Naive B cell (primary cell): ENCODE results near the gene FGF12. TPM values are rescaled to one million over a fixed set of nuclear protein-coding genes. Genes with fewer than 3 reads are reported as not detected.

Experiments
- ATAC-seq, 2 donors: fragments of 150-1000 bp; cut with Tn5 transposase; 2 replicates each; pipeline ENCODE4 v1.10.0; 2021; ENCODE audit warnings: low read depth in 2 of 2, mild to moderate bottlenecking in 2 of 2, moderate library complexity in 2 of 2
- DNase-seq: peaks from one replicate; pipeline ENCODE4 v3.0.0; 2022
- H3K27ac Mint-ChIP-seq, 6 donors: one replicate each; pipeline ENCODE4 v1.8.0; 2020 to 2022; ENCODE audit warnings: mild to moderate bottlenecking in 6 of 6, mixed read lengths in 6 of 6, moderate library complexity in 5 of 6, inconsistent platforms in 2 of 6
- H3K27me3 Mint-ChIP-seq, 3 donors: one replicate each; pipeline ENCODE4 v1.8.0; 2021 to 2022; ENCODE audit warnings: mixed read lengths in 3 of 3, mild to moderate bottlenecking in 1 of 3
- H3K36me3 Mint-ChIP-seq, 2 donors: one replicate each; pipeline ENCODE4 v1.8.0; 2020 to 2022; ENCODE audit warnings: mixed read lengths in 2 of 2, inconsistent platforms in 1 of 2, mild to moderate bottlenecking in 1 of 2
- H3K4me1 Mint-ChIP-seq, 3 donors: one replicate each; pipeline ENCODE4 v1.8.0; 2020 to 2022; ENCODE audit warnings: mixed read lengths in 3 of 3, inconsistent platforms in 1 of 3, mild to moderate bottlenecking in 1 of 3, moderate library complexity in 1 of 3
- H3K4me3 Mint-ChIP-seq, 8 donors: one replicate each; pipeline ENCODE4 v1.8.0; 2020 to 2022; ENCODE audit warnings: mild to moderate bottlenecking in 8 of 8, mixed read lengths in 8 of 8, moderate library complexity in 8 of 8, inconsistent platforms in 2 of 8
- H3K9me3 Mint-ChIP-seq, 7 donors: one replicate each; pipeline ENCODE4 v1.8.0; 2020 to 2022; ENCODE audit warnings: mixed read lengths in 7 of 7, mild to moderate bottlenecking in 5 of 7, inconsistent platforms in 2 of 7, moderate library complexity in 1 of 7
- polyA plus RNA-seq, 6 donors: library from polyadenylated mRNA; unstranded; fragments of 300-500 nt; fragmentation: Illumina TruSeq; gene quantifications; one replicate each; pipeline ENCODE4 v1.2.3, GENCODE V29; 2021; ENCODE audit warnings: low read depth in 6 of 6

FGF12 gene
- polyA plus RNA-seq, 6 donors from 2014 or later = not detected

DNA sequence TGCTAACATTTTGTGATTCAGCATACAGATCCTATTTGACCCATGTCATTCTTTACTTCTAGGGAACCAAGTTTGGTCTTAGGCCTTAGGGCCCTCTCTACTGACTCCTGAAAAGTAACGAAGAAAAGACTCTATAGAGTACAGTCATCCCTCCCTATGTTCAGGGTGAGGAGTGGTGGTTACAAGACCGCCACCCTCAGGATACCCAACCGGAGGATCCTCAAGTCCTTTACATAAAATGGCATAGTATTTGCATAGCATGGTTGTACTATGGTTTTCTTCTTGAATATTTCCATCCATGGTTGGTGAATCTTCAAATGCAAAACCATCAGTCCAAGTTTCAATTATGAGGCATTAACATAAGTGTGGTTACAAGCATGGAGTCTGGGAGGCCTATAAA lies 327.6 kb downstream of the FGF12 start:
- Mint-ChIP-seq H3K9me3 (peaks cover 0 to 4% (median 0%) of the 10 kb centered on the region in 7 donors), H3K4me1 (no peaks in the 10 kb centered on the region), H3K27me3 (peaks cover 2 to 21% (median 15%) of the 10 kb centered on the region in 3 donors), H3K36me3 (no peaks in the 10 kb centered on the region), H3K4me3 (no peak overlapping the region), H3K27ac (no peak overlapping the region)
- DNase-seq = no peak
- no peak for ATAC-seq

DNA sequence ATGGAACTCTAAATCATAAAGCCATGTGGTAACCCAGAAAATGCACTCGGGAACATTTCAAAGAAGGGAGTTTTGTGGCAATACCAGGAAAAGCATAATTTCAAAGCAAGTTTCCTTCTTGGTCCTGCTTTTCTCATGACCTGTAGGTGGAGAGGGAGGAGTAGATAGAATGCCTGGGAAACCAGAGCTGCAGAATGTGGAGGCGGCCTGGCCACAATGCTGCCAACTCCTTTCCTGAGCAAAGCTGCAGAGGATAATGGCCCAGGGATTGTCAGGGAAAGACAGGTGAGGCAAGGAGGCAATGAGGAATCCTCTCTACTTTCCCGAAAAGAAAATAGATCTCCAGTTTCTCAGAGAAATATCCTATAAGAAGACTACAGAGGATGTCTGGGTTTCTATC lies 330.3 kb downstream of the FGF12 start:
- Mint-ChIP-seq H3K4me1 (no peaks in the 10 kb centered on the region), H3K9me3 (peaks cover 0 to 4% (median 0%) of the 10 kb centered on the region in 7 donors), H3K27ac (no peak overlapping the region), H3K36me3 (no peaks in the 10 kb centered on the region), H3K4me3 (no peak overlapping the region), H3K27me3 (peaks cover 0 to 15% (median 7%) of the 10 kb centered on the region in 3 donors)
- ATAC-seq (no peak), DNase-seq (no peak)

DNA sequence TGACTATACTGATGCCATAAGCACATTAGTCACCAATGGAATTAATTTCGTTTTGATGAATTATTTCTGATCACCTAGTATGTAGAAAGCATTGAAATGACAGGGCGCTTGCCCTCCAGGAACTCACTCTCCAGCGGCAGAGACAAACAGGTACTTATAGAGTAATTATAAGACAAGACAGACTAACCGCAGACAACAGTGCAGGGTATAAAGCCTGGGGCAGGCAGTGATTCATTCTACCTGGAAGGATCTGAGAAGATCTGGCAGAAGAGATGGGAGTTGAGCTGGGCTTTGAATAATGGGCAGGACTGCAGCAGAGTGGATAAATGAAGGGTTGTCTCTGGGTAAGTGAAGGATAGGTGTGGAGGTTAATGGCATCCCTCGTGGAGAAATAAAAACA lies 331.8 kb downstream of the FGF12 start:
- Mint-ChIP-seq H3K9me3 (peaks cover 0 to 1% (median 0%) of the 10 kb centered on the region in 7 donors), H3K4me1 (no peaks in the 10 kb centered on the region), H3K4me3 (no peak overlapping the region), H3K27ac (no peak overlapping the region), H3K36me3 (no peaks in the 10 kb centered on the region), H3K27me3 (peaks cover 0 to 7% (median 0%) of the 10 kb centered on the region in 3 donors)
- ATAC-seq (no peak), DNase-seq (no peak)

DNA sequence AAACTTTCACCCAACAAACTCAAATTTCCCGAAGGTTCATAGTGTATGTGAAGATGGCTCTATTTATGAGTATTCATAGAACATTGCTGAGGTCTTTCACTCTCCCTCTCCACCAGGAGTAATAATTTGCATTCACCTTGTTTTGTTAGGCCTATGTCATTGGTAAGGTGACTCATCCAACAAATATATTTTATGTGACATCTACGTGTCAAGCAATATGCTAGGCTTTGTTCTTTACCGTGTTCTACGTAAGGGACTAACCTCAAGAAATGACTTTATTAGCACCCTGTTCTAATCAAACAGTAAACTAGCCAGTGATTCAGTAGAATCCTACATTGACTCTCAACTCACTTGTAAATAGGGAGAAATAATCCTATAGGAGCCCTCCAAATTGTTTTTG lies 334.4 kb downstream of the FGF12 start:
- Mint-ChIP-seq H3K4me1 (no peaks in the 10 kb centered on the region), H3K4me3 (no peak overlapping the region), H3K36me3 (no peaks in the 10 kb centered on the region), H3K27me3 (peaks cover 0 to 5% (median 0%) of the 10 kb centered on the region in 3 donors), H3K27ac (no peak overlapping the region), H3K9me3 (no peaks in the 10 kb centered on the region)
- ATAC-seq = no peak
- DNase-seq = no peak

DNA sequence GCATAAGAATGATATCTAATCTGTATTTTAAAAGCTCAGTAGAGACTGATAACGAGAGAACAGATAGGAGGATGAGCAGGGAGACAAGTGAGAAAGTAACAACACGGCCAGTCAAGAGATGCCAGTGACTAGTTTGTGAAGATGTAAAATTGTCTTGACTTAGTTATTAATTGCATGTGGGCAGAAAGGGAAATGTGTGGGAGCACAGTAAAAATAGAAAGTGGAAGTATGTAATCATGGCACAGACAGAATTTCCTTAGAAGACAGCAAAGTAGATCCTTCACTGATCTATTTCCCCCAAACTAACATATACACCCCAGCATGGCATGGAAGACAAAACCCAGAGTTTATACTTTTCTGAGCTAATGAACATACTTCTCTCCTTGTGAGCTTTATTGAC lies 344.5 kb downstream of the FGF12 start:
- H3K36me3 Mint-ChIP-seq = no peaks in the 10 kb centered on the region
- ATAC-seq (no peak), DNase-seq (no peak)
- peaks cover 0 to 4% (median 0%) of the 10 kb centered on the region in 3 donors for H3K27me3 Mint-ChIP-seq
- no peak overlapping the region for H3K27ac Mint-ChIP-seq
- H3K4me1 Mint-ChIP-seq = no peaks in the 10 kb centered on the region
- no peak overlapping the region for H3K4me3 Mint-ChIP-seq
- no peaks in the 10 kb centered on the region for H3K9me3 Mint-ChIP-seq

DNA sequence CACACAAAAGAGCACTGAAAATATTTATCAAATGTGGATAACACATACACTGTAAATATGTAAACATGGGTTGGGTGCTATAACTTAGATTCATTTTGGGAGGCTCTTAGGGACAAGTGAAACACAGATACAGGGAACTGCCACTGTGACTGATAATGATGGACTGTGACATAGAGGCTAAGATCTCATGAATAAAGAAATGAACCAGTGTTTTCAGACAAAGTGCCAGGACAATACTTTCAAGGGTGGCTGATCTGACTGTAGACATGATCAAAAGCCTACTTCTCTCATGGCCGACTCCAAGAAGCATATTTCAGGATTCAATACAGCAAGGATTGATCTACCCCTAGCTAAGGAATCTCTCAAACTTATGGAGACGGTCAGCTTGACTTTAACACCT lies 353.8 kb downstream of the FGF12 start:
- peaks cover 0 to 2% (median 0%) of the 10 kb centered on the region in 7 donors for H3K9me3 Mint-ChIP-seq
- H3K27ac Mint-ChIP-seq = no peak overlapping the region
- DNase-seq = no peak
- H3K4me1 Mint-ChIP-seq = no peaks in the 10 kb centered on the region
- no peak overlapping the region for H3K4me3 Mint-ChIP-seq
- ATAC-seq = no peak
- no peaks in the 10 kb centered on the region for H3K36me3 Mint-ChIP-seq
- H3K27me3 Mint-ChIP-seq = no peaks in the 10 kb centered on the region

DNA sequence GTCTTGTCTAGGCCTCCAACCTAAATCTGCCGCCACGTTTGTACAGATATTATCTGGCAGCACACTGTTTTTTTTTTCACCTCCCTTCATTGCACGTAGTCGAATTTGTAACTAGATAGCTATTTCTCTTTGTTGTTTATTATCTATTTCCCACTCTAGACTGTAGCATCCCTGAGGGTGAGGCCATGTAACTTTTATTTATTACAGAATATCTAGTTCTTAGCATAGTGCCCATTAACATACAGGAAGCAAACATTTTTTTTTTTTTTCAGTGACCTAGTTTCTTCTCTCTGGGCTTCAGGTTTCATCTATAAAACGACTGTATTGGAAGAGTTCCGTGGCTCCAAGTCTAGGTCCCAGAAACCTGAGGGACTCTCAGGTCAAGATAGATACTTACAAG lies 354.3 kb downstream of the FGF12 start:
- Mint-ChIP-seq H3K27me3 (no peaks in the 10 kb centered on the region), H3K36me3 (no peaks in the 10 kb centered on the region), H3K4me3 (no peak overlapping the region), H3K9me3 (peaks cover 0 to 2% (median 0%) of the 10 kb centered on the region in 7 donors), H3K4me1 (no peaks in the 10 kb centered on the region), H3K27ac (no peak overlapping the region)
- DNase-seq (no peak), ATAC-seq (no peak)

DNA sequence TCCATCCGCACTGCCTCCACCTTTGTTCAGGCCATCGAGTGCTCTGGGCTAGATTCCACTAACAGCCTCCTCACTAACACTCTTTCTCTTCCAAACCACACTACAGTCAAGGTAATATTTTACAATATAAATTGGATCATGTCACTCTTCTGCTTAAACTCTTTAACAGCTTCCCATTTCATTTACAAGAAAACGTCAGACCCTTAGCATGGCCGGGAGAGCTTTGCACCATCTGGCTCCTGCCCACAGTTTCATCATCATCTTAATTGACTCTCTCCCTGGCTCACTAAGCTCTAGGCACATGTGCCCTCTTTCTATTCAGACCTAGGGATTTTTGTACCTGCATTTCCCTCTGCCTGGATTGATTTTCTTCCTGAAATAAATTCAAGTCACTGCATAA lies 354.7 kb downstream of the FGF12 start:
- DNase-seq (no peak), ATAC-seq (no peak)
- no peaks in the 10 kb centered on the region for H3K27me3 Mint-ChIP-seq
- H3K27ac Mint-ChIP-seq = no peak overlapping the region
- no peak overlapping the region for H3K4me3 Mint-ChIP-seq
- peaks cover 0 to 2% (median 0%) of the 10 kb centered on the region in 7 donors for H3K9me3 Mint-ChIP-seq
- no peaks in the 10 kb centered on the region for H3K36me3 Mint-ChIP-seq
- no peaks in the 10 kb centered on the region for H3K4me1 Mint-ChIP-seq

DNA sequence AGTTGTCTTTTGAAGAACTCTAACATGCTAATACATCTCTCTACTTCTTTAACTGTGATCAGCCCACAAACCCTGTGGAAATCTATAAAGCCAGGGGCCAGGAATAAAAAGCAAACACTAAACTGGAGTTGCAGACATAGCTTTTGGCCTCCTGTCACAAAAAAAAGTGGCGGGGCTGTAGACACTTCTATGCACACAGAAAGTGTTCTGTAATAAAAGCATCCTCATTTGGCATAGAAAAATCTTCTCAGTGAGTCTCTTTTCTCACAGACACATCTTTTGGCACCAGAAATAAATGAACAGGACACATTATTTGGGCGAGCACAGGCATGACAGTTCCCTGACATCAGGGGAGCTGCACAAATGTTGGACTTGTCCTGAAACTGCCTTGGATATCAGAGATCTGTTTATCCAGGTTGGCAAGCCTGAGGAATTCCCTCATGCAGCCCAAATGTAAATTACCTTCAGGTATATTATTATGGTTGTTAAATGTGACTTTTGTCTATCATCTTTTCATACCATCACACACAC lies 355.4 kb downstream of the FGF12 start:
- DNase-seq (no peak), ATAC-seq (no peak)
- Mint-ChIP-seq H3K4me1 (no peaks in the 10 kb centered on the region), H3K4me3 (no peak overlapping the region), H3K9me3 (no peaks in the 10 kb centered on the region), H3K36me3 (no peaks in the 10 kb centered on the region), H3K27ac (no peak overlapping the region), H3K27me3 (no peaks in the 10 kb centered on the region)

DNA sequence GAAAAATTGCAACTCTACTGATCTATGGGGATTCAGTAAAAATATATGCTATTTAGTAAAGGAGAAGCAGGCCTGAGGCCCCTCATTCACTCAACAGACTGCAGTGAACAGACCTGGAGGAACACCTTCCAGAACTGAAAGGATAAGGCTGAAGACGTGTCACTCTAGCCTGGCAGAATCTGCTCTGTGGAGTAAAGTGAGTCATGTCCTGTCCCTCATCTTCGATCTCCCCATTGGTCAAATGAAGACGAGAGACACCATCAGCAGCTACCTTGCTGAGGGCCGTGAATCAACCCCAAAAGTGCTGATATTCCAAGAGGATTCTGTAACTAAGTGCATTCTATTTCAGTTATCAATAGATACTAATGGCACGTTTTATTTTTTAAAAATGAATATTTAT lies 359.7 kb downstream of the FGF12 start:
- no peak for ATAC-seq
- H3K27ac Mint-ChIP-seq = no peak overlapping the region
- DNase-seq = no peak
- H3K27me3 Mint-ChIP-seq = no peaks in the 10 kb centered on the region
- no peaks in the 10 kb centered on the region for H3K4me1 Mint-ChIP-seq
- no peaks in the 10 kb centered on the region for H3K36me3 Mint-ChIP-seq
- H3K9me3 Mint-ChIP-seq = peaks cover 0 to 2% (median 0%) of the 10 kb centered on the region in 7 donors
- H3K4me3 Mint-ChIP-seq = no peak overlapping the region

DNA sequence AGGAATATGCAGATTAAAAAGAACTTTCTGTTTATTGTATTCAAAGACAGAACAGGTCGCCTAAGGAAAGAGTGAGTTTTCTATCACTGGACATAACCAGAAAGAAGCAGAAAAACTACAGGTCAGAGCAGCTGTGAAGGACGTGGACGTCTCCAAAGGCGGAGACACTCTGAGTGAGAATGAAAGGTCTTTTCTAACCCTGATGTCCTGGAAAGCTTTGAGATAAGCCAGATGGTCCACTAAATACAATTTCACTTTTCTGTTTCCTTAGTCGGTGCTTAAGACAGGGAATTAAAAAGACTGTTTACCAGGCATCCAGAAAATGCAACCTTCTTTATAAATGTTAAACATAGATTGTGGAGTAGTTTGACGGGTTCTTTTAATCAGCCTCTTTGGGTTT lies 360.4 kb downstream of the FGF12 start:
- peaks cover 0 to 2% (median 0%) of the 10 kb centered on the region in 7 donors for H3K9me3 Mint-ChIP-seq
- no peak for ATAC-seq
- H3K4me3 Mint-ChIP-seq = no peak overlapping the region
- no peak for DNase-seq
- H3K36me3 Mint-ChIP-seq = no peaks in the 10 kb centered on the region
- H3K27ac Mint-ChIP-seq = no peak overlapping the region
- H3K27me3 Mint-ChIP-seq = no peaks in the 10 kb centered on the region
- no peaks in the 10 kb centered on the region for H3K4me1 Mint-ChIP-seq

DNA sequence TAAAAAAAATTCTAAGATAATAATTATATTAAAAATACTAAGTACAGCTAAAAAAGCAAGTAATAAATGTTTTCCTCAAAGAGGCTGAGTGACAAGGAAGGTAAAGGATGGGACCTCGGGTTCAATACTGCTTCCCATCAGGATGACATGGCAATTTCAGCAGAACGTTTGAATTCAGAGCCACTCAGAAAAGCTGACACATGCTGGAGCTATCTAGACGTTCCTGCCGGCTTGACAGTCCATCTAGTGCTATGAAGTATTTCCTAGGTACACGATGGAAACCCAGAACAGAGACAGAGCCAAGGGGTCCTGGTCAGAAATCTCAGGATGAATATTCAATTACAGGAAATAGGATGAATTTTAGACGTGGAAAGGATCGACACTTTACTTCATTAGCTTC lies 361.8 kb downstream of the FGF12 start:
- H3K36me3 Mint-ChIP-seq = no peaks in the 10 kb centered on the region
- no peaks in the 10 kb centered on the region for H3K27me3 Mint-ChIP-seq
- peaks cover 0 to 2% (median 0%) of the 10 kb centered on the region in 7 donors for H3K9me3 Mint-ChIP-seq
- H3K4me3 Mint-ChIP-seq = no peak overlapping the region
- ATAC-seq (no peak), DNase-seq (no peak)
- no peak overlapping the region for H3K27ac Mint-ChIP-seq
- no peaks in the 10 kb centered on the region for H3K4me1 Mint-ChIP-seq

DNA sequence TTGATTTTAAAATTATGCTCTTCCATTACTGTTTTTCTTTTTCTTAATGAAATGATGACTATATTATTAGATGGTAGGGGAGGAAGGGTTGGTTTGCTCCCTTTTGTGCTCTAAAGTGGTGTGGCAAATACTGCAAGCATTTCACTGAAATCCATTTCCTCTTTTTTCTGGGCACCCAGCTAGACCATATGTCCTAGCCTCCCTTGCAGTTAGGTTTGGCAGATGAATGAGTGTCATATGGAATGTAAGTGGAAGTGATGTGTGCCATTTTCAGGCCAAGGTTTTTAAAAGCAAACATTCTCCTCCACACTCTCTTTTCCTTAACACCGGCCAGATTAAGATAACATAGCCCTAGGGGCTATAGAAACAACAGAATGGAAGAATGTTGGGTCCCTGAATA lies 363.0 kb downstream of the FGF12 start:
- peaks cover 0 to 2% (median 0%) of the 10 kb centered on the region in 3 donors for H3K27me3 Mint-ChIP-seq
- peaks cover 0 to 2% (median 0%) of the 10 kb centered on the region in 7 donors for H3K9me3 Mint-ChIP-seq
- no peak for DNase-seq
- no peaks in the 10 kb centered on the region for H3K4me1 Mint-ChIP-seq
- H3K27ac Mint-ChIP-seq = no peak overlapping the region
- no peak for ATAC-seq
- no peak overlapping the region for H3K4me3 Mint-ChIP-seq
- no peaks in the 10 kb centered on the region for H3K36me3 Mint-ChIP-seq

DNA sequence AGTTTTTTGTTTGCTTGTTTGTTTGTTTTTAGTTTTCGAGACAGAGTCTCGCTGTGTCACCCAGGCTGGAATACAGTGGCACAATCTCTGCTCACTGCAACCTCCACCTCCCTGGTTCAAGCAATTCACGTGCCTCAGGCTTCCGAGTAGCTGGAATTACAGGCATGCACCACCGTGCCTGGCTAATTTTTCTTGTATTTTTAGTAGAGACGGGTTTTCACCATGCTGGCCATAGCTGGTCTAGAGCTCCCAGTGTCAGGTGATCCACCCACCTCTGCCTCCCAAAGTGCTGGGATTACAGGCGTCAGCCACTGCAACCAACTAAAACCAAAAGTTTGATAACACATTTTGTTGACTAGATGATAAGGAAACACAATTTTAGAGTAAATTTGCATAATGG lies 372.7 kb downstream of the FGF12 start:
- Mint-ChIP-seq H3K27me3 (peaks cover 0 to 6% (median 4%) of the 10 kb centered on the region in 3 donors), H3K4me3 (no peak overlapping the region), H3K36me3 (no peaks in the 10 kb centered on the region), H3K4me1 (no peaks in the 10 kb centered on the region), H3K27ac (no peak overlapping the region), H3K9me3 (peaks cover 0 to 2% (median 0%) of the 10 kb centered on the region in 7 donors)
- DNase-seq = no peak
- ATAC-seq = no peak

DNA sequence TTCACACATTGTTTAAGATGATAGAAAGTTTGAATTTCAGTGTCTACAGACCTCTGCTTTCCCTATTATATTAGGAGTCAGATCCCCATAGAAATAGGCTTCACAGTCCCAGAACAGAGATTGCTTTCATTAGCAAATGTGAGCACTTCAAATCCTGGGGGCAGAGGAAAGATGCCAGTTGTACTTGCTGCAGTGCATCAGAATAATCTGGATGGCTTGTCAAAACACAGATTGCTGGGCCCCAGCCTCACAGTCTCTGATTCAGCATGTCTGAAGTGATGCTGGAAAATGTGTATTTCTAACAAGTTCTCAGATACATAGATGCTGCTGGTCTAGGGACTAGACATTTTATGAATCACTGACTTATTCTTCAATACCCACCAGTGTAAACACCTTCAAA lies 375.2 kb downstream of the FGF12 start:
- ATAC-seq (no peak), DNase-seq (no peak)
- Mint-ChIP-seq H3K27ac (no peak overlapping the region), H3K27me3 (peaks cover 0 to 6% (median 0%) of the 10 kb centered on the region in 3 donors), H3K4me1 (no peaks in the 10 kb centered on the region), H3K36me3 (no peaks in the 10 kb centered on the region), H3K9me3 (no peaks in the 10 kb centered on the region), H3K4me3 (no peak overlapping the region)
